ENCODE measurements around the gene SLC52A1.
"Not testable (repeated sequence)": the region's sequence is repeated elsewhere in the genome, so short reads cannot be mapped to it uniquely, and the experiment has no call there.

The SLC52A1 gene

GRCh38 chr17:5030168-5030567, 5.1 kb downstream of the SLC52A1 start:
- DNase-seq = not testable (repeated sequence)

GRCh38 chr17:5027916-5028315, 7.3 kb downstream of the SLC52A1 start:
- no peak for DNase-seq

- DNase-seq = no peak
These were observed 7.9 kb downstream of the SLC52A1 start for GRCh38 chr17:5027299-5027698.

GRCh38 chr17:5024604-5025003, 10.6 kb downstream of the SLC52A1 start:
- no peak for DNase-seq

GRCh38 chr17:5023588-5024147, 11.6 kb downstream of the SLC52A1 start:
- DNase-seq = no peak

- DNase-seq = no peak
These were observed 13.0 kb downstream of the SLC52A1 start for GRCh38 chr17:5022171-5022711.

GRCh38 chr17:5020502-5021023, 14.7 kb downstream of the SLC52A1 start:
- no peak for DNase-seq

- peak; percentile 49 for DNase-seq
These were observed 15.7 kb downstream of the SLC52A1 start for GRCh38 chr17:5019475-5019956.

- DNase-seq = no peak
These were observed 20.9 kb downstream of the SLC52A1 start for GRCh38 chr17:5014357-5014756.

GRCh38 chr17:5011928-5012327, 23.3 kb downstream of the SLC52A1 start:
- DNase-seq = no peak

GRCh38 chr17:5003214-5003867, 31.9 kb downstream of the SLC52A1 start:
- DNase-seq = no peak

- DNase-seq = no peak
These were observed 33.0 kb downstream of the SLC52A1 start for GRCh38 chr17:5002121-5002788.

- no peak for DNase-seq
These were observed 35.0 kb downstream of the SLC52A1 start for GRCh38 chr17:5000237-5000639.

GRCh38 chr17:4999430-5000093, 35.7 kb downstream of the SLC52A1 start:
- DNase-seq = no peak

GRCh38 chr17:4998732-4999429, 36.3 kb downstream of the SLC52A1 start:
- no peak for DNase-seq

- DNase-seq = no peak
These were observed 37.0 kb downstream of the SLC52A1 start for GRCh38 chr17:4998027-4998731.

GRCh38 chr17:4997302-4998026, 37.8 kb downstream of the SLC52A1 start, which contains the start of the genes INCA1 and KIF1C:
Gene INCA1 (minus strand): TSS chr17:4997522. CDS start chr17:4994437, 3,085 bp downstream.
Gene KIF1C (plus strand): TSS chr17:4997950. CDS start chr17:5000247, 2,297 bp downstream.
- peak; percentile 88 for DNase-seq

GRCh38 chr17:4994081-4994595, 41.1 kb downstream of the SLC52A1 start:
- no peak for DNase-seq

- no peak for DNase-seq
These were observed 47.3 kb downstream of the SLC52A1 start for GRCh38 chr17:4987767-4988567.

Data from activated gamma-delta T cell treated with Interleukin-2 at 50 U/mL for 16 hours (primary cell).